ENCODE measurements around the gene WDR77.

- no peak for TF ChIP-seq DIDO1 (tag; IDR thresholded peaks at IDR 0.05; ENCODE audit: low read depth)
- no peak for TF ChIP-seq GTF2B (IDR thresholded peaks at IDR 0.05; ENCODE audit: extremely low read depth, insufficient read length)
- TF ChIP-seq ZNF785 (CRISPR knock-in tag; IDR thresholded peaks at IDR 0.05) = no peak
- no peak for TF ChIP-seq SMAD2 (IDR thresholded peaks at IDR 0.05; ENCODE audit: low read depth, low read length)
- TF ChIP-seq SP2 (IDR thresholded peaks at IDR 0.05; ENCODE audit: extremely low read depth, low read depth, low read length, poor library complexity, severe bottlenecking) = no peak
- TF ChIP-seq POLR3A (IDR thresholded peaks at IDR 0.05; ENCODE audit: borderline replicate concordance, extremely low read depth, insufficient read depth, insufficient read length) = no peak
- no peak for TF ChIP-seq ARID2 (IDR thresholded peaks at IDR 0.05)
- TF ChIP-seq JUNB (CRISPR knock-in tag; conservative IDR thresholded peaks at IDR 0.05) = no peak
- TF ChIP-seq NFIC (IDR thresholded peaks at IDR 0.05) = no peak
- no peak for TF ChIP-seq ZNF121 (CRISPR knock-in tag; conservative IDR thresholded peaks at IDR 0.05)
- TF ChIP-seq CTCF (IDR thresholded peaks at IDR 0.05 in 2 of 3, conservative IDR thresholded peaks at IDR 0.05 in 1 of 3; ENCODE audit: insufficient read depth in 2 of 3, low read depth in 1 of 3, low read length in 3 of 3) = no peak
- no peak for TF ChIP-seq TAL1 (IDR thresholded peaks at IDR 0.05)
These were observed 5.0 kb downstream of the WDR77 start for GRCh38 chr1:111444031-111444430.
